Sigmoid colon (tissue), 7 donors: Measurements from ENCODE around the gene TBPL2. TPM values are rescaled to one million over a fixed set of nuclear protein-coding genes. Genes with fewer than 3 reads are reported as not detected.

Experiments
- DNase-seq: peaks from one replicate; pipeline ENCODE4 v3.0.0-alpha.2; 2019
- H3K27ac ChIP-seq, 4 donors: fragments of 200-600 bp; sonication (generic); one replicate each; pipeline ENCODE4 v1.5.1; 2016 to 2019; ENCODE audit warnings: mild to moderate bottlenecking in 1 of 4
- H3K27me3 ChIP-seq, 3 donors: fragments of 200-600 bp; sonication (generic); one replicate each; pipeline ENCODE4 v1.5.1; 2019; ENCODE audit warnings: mild to moderate bottlenecking in 1 of 3
- H3K36me3 ChIP-seq, 4 donors: fragments of 200-600 bp; sonication (generic); one replicate each; pipeline ENCODE4 v1.5.1; 2016 to 2019
- H3K4me1 ChIP-seq, 4 donors: fragments of 200-600 bp; sonication (generic); one replicate each; pipeline ENCODE4 v1.5.1; 2017 to 2019
- H3K4me3 ChIP-seq, 4 donors: fragments of 200-600 bp; sonication (generic); one replicate each; pipeline ENCODE4 v1.5.1; 2017 to 2019; ENCODE audit warnings: mild to moderate bottlenecking in 2 of 4, moderate library complexity in 1 of 4
- H3K9me3 ChIP-seq, 4 donors: fragments of 200-600 bp in 3 of 4; sonication (generic) in 3 of 4; one replicate each; pipeline versions ENCODE4 v1.5.1 to v1.6.1; 2013 to 2019
- EP300 ChIP-seq, 4 donors: sonication (generic); formaldehyde crosslinking; IDR thresholded peaks; one replicate each; pipeline ENCODE4 v1.6.1; 2017; ENCODE audit warnings: antibody characterized with exemption in 4 of 4
- POLR2A ChIP-seq, 2 donors: fragments of 450-650 bp; IDR thresholded peaks; one replicate each; pipeline ENCODE4 v1.6.1; 2016; ENCODE audit warnings: antibody characterized with exemption in 2 of 2, mild to moderate bottlenecking in 2 of 2, moderate library complexity in 2 of 2
- POLR2AphosphoS5 ChIP-seq, 4 donors: sonication (generic); formaldehyde crosslinking; IDR thresholded peaks; one replicate each; pipeline ENCODE4 v1.6.1; 2017; ENCODE audit warnings: antibody characterized with exemption in 4 of 4
- WGBS, 2 donors: extraction: QIAGEN DNeasy Blood & Tissue Kit; methylation state at CpG; one replicate each; pipeline ENCODE4 v1.1.7; 2013; 5-methylcytosine and 5-hydroxymethylcytosine counted together
- intact Hi-C: fragments of 100-400 bp; cut with DNase I; formaldehyde crosslinking; loops from one replicate; pipeline ENCODE4 v1.15.1; 2023
- polyA plus RNA-seq, 3 donors: library from polyadenylated mRNA; stranded (reverse); fragments of 200-250 nt; gene quantifications; one replicate each; pipeline ENCODE4 v1.2.3, GENCODE V29; 2013
- total RNA-seq, 4 donors: library from RNA; depleted of rRNA; stranded (reverse); fragments of >200 nt; gene quantifications; one replicate each; pipeline ENCODE4 v1.1.0, GENCODE V29; 2016
- TF ChIP-seq, protein P1 (sequence below), 4 experiments: fragments of 450-650 bp in 3 of 4; fragments of 200-600 bp in 1 of 4; IDR thresholded peaks; one replicate each; pipeline ENCODE4 v1.5.1; 2016 to 2019; ENCODE audit warnings: antibody characterized with exemption in 4 of 4, mild to moderate bottlenecking in 3 of 4, moderate library complexity in 2 of 4
- donor health status: healthy with polysubstance abuse.
- donor health status: Bipolar disorder and iron deficiency.
- donor health status: healthy.

Gene TBPL2
- total and polyA plus RNA-seq, 7 donors = not detected

DNA sequence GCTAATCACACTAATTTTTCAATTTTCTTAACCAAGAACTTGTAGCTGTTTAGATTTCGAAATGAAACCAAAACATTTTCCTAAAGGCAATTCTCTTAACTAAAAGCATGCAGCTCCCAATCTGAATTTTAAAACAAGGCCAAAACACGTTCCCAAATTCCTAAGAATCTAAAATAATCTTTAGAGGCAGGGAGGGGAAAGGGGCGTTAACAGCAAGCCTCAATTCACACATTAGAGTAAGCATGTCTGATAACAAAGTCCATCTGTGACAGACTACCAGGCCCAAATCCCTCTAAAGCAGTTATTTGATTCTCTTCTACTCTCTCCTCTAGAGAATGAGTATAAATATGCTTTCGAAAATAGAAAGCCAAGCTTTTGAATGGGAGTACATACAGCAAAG is 29.5 kb downstream of the TBPL2 start:
- TF ChIP-seq EP300 (IDR thresholded peaks at IDR 0.05) = no peak
- TF ChIP-seq, protein P1, sequence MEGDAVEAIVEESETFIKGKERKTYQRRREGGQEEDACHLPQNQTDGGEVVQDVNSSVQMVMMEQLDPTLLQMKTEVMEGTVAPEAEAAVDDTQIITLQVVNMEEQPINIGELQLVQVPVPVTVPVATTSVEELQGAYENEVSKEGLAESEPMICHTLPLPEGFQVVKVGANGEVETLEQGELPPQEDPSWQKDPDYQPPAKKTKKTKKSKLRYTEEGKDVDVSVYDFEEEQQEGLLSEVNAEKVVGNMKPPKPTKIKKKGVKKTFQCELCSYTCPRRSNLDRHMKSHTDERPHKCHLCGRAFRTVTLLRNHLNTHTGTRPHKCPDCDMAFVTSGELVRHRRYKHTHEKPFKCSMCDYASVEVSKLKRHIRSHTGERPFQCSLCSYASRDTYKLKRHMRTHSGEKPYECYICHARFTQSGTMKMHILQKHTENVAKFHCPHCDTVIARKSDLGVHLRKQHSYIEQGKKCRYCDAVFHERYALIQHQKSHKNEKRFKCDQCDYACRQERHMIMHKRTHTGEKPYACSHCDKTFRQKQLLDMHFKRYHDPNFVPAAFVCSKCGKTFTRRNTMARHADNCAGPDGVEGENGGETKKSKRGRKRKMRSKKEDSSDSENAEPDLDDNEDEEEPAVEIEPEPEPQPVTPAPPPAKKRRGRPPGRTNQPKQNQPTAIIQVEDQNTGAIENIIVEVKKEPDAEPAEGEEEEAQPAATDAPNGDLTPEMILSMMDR (IDR thresholded peaks at IDR 0.05) = no peak
- Histone ChIP-seq H3K27ac (peak overlapping the region; percentile 81 to 91 (median 85)), H3K9me3 (no peaks in the 10 kb centered on the region), H3K4me3 (peak overlapping the region; percentile 77 to 87 (median 84)), H3K27me3 (no peaks in the 10 kb centered on the region), H3K4me1 (peaks cover 0 to 23% (median 19%) of the 10 kb centered on the region in 4 donors), H3K36me3 (no peaks in the 10 kb centered on the region)
- intact Hi-C loops = loop anchor here (5.0 kb wide), 1 partner anchor 139 kb away; the partner anchor contains the start of gene FBXO34
- 8 to 20% methylated on average over 4 of the region's 4 CpGs for WGBS, 2 donors
- DNase-seq = no peak

DNA sequence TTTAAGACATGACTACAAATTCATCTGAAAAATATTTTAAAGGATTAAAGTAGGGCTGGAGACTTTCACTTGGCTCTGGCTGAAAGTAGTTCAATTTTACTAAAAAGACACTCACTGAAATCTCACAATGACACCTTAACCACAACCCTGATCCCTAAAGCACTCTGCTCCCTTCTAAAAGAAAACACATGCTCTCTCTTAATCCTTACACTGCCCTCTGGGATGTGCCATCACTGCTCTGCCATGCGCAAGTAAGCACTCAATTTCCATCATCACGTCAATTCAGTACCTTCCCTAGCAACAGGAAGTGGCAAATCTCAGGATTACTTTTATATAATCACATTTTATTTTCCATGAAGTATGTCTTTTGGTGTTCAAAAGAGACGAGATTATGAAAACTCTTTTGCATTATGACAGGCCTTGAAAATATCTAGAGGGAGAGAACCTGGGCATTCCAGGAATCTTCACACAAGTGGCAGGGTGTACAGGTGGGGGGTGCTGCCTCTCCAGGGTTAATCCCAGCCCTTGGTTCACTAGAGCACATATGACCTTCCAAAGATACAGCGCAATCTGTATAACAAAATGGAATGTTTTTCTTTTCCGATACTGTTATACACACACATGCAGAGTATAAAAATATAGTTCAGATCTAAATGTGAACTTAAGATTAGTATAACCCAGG is 36.1 kb downstream of the TBPL2 start:
- no peak for TF ChIP-seq POLR2A (IDR thresholded peaks at IDR 0.05)
- no peak for TF ChIP-seq EP300 (IDR thresholded peaks at IDR 0.05)
- TF ChIP-seq, protein P1 (IDR thresholded peaks at IDR 0.05) = no peak
- TF ChIP-seq POLR2AphosphoS5 (IDR thresholded peaks at IDR 0.05) = no peak
- Histone ChIP-seq H3K4me3 (no peak overlapping the region), H3K9me3 (no peaks in the 10 kb centered on the region), H3K36me3 (no peaks in the 10 kb centered on the region), H3K27ac (no peak overlapping the region), H3K4me1 (peaks cover 0 to 6% (median 5%) of the 10 kb centered on the region in 4 donors), H3K27me3 (no peaks in the 10 kb centered on the region)
- DNase-seq = no peak
- intact Hi-C loops = no loop called here
- WGBS, 2 donors = 82 to 83% methylated on average over 5 of the region's 5 CpGs

DNA sequence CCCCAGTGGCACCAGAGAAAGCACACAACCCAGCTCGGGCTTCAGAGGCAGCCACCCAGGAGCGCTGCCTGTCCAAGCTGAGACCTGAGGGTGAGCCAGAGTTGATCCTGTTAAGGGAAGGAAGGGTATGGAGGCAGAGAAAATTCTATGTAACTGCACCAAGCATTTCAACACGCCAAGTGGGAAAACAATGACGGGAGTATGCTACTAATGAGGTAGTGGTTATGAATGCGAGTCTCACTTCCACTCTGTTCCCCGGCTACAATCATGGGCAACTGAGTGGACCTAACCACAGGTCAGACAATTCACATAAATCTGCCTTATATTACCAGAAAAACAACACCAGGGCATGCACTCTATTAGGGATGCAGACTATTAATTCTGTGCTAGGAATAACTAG is 38.7 kb downstream of the TBPL2 start:
- H3K27me3 ChIP-seq = no peaks in the 10 kb centered on the region
- no peak overlapping the region for H3K4me3 ChIP-seq
- intact Hi-C loops = no loop called here
- WGBS, 2 donors = 84 to 91% methylated on average over 6 of the region's 6 CpGs
- H3K4me1 ChIP-seq = peaks cover 0 to 15% (median 11%) of the 10 kb centered on the region in 4 donors
- no peaks in the 10 kb centered on the region for H3K9me3 ChIP-seq
- no peak for TF ChIP-seq POLR2A (IDR thresholded peaks at IDR 0.05)
- no peak for TF ChIP-seq POLR2AphosphoS5 (IDR thresholded peaks at IDR 0.05)
- no peak for TF ChIP-seq EP300 (IDR thresholded peaks at IDR 0.05)
- TF ChIP-seq, protein P1 (IDR thresholded peaks at IDR 0.05) = no peak
- no peak for DNase-seq
- H3K27ac ChIP-seq = no peak overlapping the region
- H3K36me3 ChIP-seq = peaks cover 0 to 5% (median 0%) of the 10 kb centered on the region in 4 donors

DNA sequence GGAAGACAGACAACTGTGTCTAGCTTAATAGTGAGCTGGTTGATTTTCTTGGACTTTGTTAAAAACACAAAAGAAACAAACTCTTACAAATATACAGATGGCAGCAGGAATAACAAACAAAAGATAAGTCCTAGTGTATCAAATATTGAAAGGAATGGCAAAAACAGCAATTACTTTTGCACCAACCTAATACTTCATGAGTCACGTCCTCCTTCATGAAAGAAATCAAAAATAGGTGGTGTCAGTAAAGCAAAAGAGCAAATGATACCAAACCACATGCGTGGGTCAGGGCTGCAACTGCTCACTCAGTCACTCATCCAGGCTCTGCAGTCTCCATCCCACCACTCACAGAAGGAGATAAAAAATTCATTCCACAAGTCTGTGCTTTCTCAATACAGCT is 40.6 kb downstream of the TBPL2 start:
- WGBS, 2 donors = 78 to 81% methylated on average over 2 of the region's 2 CpGs
- intact Hi-C loops = no loop called here
- no peaks in the 10 kb centered on the region for H3K27me3 ChIP-seq
- peaks cover 0 to 24% (median 2%) of the 10 kb centered on the region in 4 donors for H3K36me3 ChIP-seq
- TF ChIP-seq POLR2AphosphoS5 (IDR thresholded peaks at IDR 0.05) = no peak
- TF ChIP-seq, protein P1 (IDR thresholded peaks at IDR 0.05) = no peak
- no peak for TF ChIP-seq EP300 (IDR thresholded peaks at IDR 0.05)
- no peak for TF ChIP-seq POLR2A (IDR thresholded peaks at IDR 0.05)
- H3K4me1 ChIP-seq = peaks cover 0 to 15% (median 11%) of the 10 kb centered on the region in 4 donors
- H3K4me3 ChIP-seq = no peak overlapping the region
- peak overlapping the region in 1 of 4 donors; percentile 38 for H3K27ac ChIP-seq
- DNase-seq = no peak
- no peaks in the 10 kb centered on the region for H3K9me3 ChIP-seq
